Skeletal muscle satellite cell (primary cell): ENCODE measurements around the gene MGMT.

Experiments
- H3K27me3 ChIP-seq: 2 replicates; pipeline ENCODE4 v1.7.0; 2013; ENCODE audit warnings: low read length; ENCODE audit not compliant: control insufficient read depth, insufficient read depth
- H3K36me3 ChIP-seq: 2 replicates; pipeline ENCODE4 v1.7.0; 2013; ENCODE audit warnings: mild to moderate bottlenecking, control low read depth, low read length; ENCODE audit not compliant: insufficient read depth
- H3K4me1 ChIP-seq: 2 replicates; pipeline ENCODE4 v1.7.0; 2013; ENCODE audit warnings: low read length; ENCODE audit not compliant: control insufficient read depth, insufficient read depth
- H3K4me2 ChIP-seq: 2 replicates; pipeline ENCODE4 v1.7.0; 2013; ENCODE audit warnings: mild to moderate bottlenecking, low read length
- H3K4me3 ChIP-seq: 2 replicates; pipeline ENCODE4 v1.7.0; 2013; ENCODE audit warnings: low read length
- H3K9ac ChIP-seq: 2 replicates; pipeline ENCODE4 v1.7.0; 2013; ENCODE audit warnings: mild to moderate bottlenecking, low read depth, low read length, moderate library complexity
- H3K9me3 ChIP-seq: replicated peaks from 2 replicates; pipeline ENCODE4 v1.7.0; 2013; ENCODE audit warnings: mild to moderate bottlenecking, control low read depth, low read length

Gene MGMT

GRCh38 chr10:129514568-129515451 lies 47.8 kb downstream of the MGMT start:
- Histone ChIP-seq H3K36me3 (no peaks in the 10 kb centered on the region), H3K9ac (no peak overlapping the region), H3K4me1 (no peaks in the 10 kb centered on the region), H3K9me3 (no peaks in the 10 kb centered on the region), H3K27me3 (no peaks in the 10 kb centered on the region), H3K4me2 (no peak overlapping the region), H3K4me3 (no peak overlapping the region)

DNA sequence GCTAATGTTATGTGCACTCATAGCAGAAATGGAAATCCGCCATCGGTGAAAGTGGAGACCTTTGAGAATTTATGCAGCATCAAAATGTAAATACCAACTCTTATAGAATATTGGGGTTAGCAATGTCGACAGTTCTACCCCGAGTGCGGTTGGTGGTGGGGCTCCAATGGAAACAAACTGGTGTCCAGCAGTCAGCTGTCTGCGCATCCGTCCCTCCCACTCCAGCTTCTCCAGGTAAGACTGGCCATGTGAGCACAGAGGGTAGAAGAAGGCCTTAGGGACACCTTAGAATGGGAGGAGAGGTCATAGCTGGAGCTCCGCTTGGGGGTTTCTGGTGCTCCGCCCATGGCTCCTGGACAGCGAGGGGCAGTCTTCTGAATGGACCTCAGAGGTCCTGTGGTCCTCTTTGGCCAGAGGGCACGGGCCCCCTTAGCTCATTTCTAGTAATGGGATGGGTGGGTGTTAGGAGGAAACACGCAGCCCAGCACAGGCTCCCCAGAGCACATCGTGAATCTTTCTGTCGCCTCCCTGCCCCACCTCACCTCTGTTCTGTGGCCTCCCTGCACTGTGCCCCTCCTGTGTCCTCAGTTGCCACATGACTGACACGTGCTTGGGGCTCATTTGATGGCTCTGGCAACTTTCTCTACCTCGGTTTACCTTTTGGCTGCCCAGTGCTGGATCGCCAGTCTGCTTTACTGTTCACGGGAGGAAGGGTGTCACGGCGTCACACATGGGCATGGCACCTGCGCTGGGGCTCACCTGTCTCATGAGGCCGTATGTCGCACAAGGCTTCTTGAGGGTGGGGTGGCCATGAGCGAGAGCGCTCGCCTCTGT lies 50.0 kb downstream of the MGMT start:
- Histone ChIP-seq H3K27me3 (no peaks in the 10 kb centered on the region), H3K4me2 (no peak overlapping the region), H3K9ac (no peak overlapping the region), H3K9me3 (no peaks in the 10 kb centered on the region), H3K36me3 (no peaks in the 10 kb centered on the region), H3K4me3 (no peak overlapping the region), H3K4me1 (no peaks in the 10 kb centered on the region)

DNA sequence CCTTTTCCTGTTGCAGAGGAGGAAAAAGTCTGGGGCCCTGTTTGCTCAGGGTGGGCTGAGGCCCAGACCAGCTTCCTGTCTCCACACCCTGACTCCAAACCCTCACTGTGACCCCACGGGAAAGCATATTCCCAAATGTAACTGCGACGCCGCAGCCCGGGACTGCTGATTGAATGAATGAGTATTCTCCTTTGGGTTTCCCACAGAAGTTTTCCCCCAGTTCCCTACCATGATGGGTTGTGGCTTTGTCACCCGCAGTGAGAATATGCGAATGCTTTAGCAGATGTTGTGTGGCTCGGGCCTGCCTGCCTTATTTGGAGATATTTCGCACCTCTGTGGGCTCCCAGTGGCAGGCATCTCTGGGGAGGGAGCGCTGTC lies 50.6 kb downstream of the MGMT start:
- H3K4me1 ChIP-seq = no peaks in the 10 kb centered on the region
- H3K4me3 ChIP-seq = no peak overlapping the region
- no peaks in the 10 kb centered on the region for H3K9me3 ChIP-seq
- no peak overlapping the region for H3K9ac ChIP-seq
- no peaks in the 10 kb centered on the region for H3K27me3 ChIP-seq
- H3K36me3 ChIP-seq = no peaks in the 10 kb centered on the region
- no peak overlapping the region for H3K4me2 ChIP-seq

GRCh38 chr10:129518793-129519192 lies 51.8 kb downstream of the MGMT start:
- Histone ChIP-seq H3K9me3 (no peaks in the 10 kb centered on the region), H3K4me1 (no peaks in the 10 kb centered on the region), H3K27me3 (no peaks in the 10 kb centered on the region), H3K36me3 (no peaks in the 10 kb centered on the region), H3K4me3 (no peak overlapping the region), H3K9ac (no peak overlapping the region), H3K4me2 (no peak overlapping the region)

DNA sequence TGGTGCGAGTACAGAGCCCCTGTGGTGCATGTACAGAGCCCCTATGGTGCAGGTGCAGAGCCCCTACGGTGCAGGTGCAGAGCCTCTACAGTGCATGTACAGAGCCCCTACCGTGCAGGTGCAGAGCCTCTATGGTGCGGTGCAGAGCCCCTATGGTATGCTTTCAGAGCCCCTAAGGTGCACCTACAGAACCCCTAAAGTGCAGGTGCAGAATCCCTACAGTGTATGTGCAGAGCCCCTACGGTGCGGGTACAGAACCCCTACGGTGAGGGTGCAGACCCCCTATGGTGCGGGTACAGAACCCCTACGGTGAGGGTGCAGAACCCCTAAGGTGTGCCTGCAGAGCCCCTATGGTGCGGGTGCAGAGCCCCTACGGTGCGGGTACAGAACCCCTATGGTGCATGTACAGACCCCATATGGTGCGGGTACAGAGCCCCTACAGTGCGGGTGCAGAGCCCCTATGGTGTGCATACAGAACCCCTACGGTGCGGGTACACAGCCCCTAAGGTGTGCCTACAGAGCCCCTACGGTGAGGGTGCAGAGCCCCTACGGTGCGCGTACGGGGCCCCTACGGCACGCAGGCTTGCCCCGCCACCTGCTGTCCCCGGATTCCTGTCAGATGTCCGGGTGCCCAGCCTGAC lies 53.5 kb downstream of the MGMT start:
- Histone ChIP-seq H3K9me3 (no peaks in the 10 kb centered on the region), H3K27me3 (no peaks in the 10 kb centered on the region), H3K4me1 (peaks cover 5% of the 10 kb centered on the region), H3K4me2 (no peak overlapping the region), H3K9ac (no peak overlapping the region), H3K4me3 (no peak overlapping the region), H3K36me3 (no peaks in the 10 kb centered on the region)

DNA sequence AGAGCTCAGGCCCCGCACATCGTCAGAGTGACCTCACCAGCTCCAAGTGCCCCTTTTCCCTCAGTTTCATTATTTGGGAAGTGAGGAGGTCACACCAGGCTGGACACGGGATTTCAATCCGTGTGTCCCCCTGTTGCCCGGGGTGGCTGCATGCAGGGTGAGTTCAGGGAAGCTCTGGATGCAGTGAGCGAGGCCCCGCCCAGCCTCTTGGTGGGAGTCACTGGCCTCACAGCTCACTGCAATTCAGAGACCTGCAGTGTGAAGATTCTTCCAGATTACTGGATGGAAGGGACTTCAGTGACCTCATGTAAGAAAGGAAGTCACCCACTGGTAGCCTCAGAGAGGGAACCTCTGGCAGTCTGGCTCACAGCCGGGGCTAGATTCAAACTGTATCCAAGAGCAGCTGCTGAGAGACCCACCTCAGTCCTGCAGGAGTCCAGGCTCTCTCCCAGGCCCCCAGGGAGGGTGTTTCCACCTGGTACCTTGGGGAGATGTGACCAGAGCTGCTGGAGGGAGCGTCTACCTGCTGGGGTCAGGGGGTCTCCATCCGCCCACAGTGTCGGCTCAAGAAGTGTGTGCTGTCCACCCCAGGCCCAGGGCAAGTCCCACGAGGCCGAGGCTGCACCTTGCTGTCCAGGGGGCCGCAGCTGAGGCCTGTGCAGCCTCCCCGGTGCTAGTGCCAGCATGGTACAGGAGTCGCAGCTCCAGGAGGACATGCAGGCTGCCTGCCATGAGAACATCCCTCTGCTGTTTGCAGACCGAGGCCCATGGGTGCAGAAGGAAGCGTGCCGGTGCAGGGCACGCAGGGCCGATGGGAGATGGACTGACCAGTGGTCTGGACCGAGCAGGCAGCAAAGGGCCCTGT lies 54.4 kb downstream of the MGMT start:
- peaks cover 10% of the 10 kb centered on the region for H3K4me1 ChIP-seq
- no peak overlapping the region for H3K9ac ChIP-seq
- no peaks in the 10 kb centered on the region for H3K36me3 ChIP-seq
- H3K27me3 ChIP-seq = no peaks in the 10 kb centered on the region
- no peaks in the 10 kb centered on the region for H3K9me3 ChIP-seq
- H3K4me2 ChIP-seq = no peak overlapping the region
- no peak overlapping the region for H3K4me3 ChIP-seq

- no peak overlapping the region for H3K9ac ChIP-seq
- H3K4me1 ChIP-seq = peaks cover 10% of the 10 kb centered on the region
- no peak overlapping the region for H3K4me3 ChIP-seq
- no peaks in the 10 kb centered on the region for H3K36me3 ChIP-seq
- no peaks in the 10 kb centered on the region for H3K9me3 ChIP-seq
- H3K4me2 ChIP-seq = no peak overlapping the region
- no peaks in the 10 kb centered on the region for H3K27me3 ChIP-seq
These were observed 55.1 kb downstream of the MGMT start for GRCh38 chr10:129522041-129522585.

DNA sequence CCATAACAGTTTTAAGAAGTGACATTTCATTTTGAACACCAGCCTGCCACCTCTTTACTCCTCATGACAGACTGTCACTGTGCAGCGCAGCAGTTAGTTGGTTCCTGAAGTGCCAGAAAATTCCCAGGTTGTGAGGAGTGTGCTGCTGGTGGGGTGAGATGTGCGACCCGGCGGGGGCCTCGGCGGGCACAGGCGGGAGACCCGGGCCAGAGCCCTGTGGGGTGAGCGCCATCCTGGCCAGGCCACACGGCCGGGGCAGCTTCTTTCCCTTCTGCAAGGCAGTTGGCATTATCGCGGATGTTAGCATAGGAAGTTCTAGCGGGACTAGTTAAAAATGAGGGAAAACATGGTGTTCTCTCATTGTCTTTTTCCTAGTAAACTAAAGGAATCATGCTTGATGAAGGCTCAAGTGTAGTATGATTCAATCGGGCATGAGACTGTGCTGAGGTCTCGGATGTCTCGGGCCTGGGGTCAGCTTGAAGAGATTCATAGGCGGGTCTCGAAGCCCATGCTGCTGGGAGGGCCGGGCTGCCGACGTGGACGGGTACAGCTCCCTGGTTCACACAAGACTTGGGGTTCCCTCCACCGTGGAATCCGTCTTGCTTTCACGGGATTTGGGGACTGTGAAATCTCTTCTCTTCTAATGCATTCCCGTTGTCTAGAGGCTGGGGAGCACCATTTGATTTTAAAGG lies 56.1 kb downstream of the MGMT start:
- Histone ChIP-seq H3K4me3 (no peak overlapping the region), H3K9me3 (no peaks in the 10 kb centered on the region), H3K27me3 (no peaks in the 10 kb centered on the region), H3K36me3 (no peaks in the 10 kb centered on the region), H3K9ac (no peak overlapping the region), H3K4me1 (peaks cover 16% of the 10 kb centered on the region), H3K4me2 (no peak overlapping the region)

DNA sequence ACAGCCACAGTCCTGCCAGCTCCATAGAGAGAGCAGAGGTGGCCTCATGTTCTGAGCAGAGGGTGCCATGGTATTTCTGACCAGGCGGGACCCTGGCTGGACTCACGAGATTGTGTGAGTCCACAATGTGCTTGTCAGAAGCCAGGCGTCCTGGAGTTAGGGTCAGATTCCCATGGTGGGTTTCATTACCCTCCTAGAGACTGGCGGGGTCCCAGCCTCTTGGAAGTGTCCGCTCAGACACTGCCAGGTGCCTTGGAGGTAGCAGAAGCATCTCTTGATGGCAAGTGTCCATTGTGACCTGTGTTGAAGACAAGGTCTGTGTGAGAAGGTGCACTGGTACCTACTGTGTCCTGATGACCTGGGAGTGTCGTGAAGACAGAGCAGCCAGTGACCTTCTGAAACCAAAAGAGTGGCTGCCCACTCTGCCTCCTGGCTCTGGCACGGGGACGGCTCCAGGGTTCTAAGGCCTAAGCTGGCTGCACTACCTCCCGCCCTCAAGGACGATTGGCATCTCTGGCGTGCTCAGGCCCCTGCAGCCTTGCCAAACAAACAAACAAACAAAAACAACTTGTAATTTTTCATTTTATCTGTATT lies 56.8 kb downstream of the MGMT start:
- H3K4me2 ChIP-seq = no peak overlapping the region
- H3K4me1 ChIP-seq = peaks cover 17% of the 10 kb centered on the region
- H3K27me3 ChIP-seq = no peaks in the 10 kb centered on the region
- no peaks in the 10 kb centered on the region for H3K9me3 ChIP-seq
- no peak overlapping the region for H3K4me3 ChIP-seq
- no peaks in the 10 kb centered on the region for H3K36me3 ChIP-seq
- H3K9ac ChIP-seq = no peak overlapping the region

GRCh38 chr10:129524936-129525335 lies 57.9 kb downstream of the MGMT start:
- no peak overlapping the region for H3K9ac ChIP-seq
- H3K4me3 ChIP-seq = no peak overlapping the region
- no peaks in the 10 kb centered on the region for H3K27me3 ChIP-seq
- peak overlapping the region; percentile 73 for H3K4me2 ChIP-seq
- H3K9me3 ChIP-seq = no peaks in the 10 kb centered on the region
- peaks cover 17% of the 10 kb centered on the region for H3K4me1 ChIP-seq
- no peaks in the 10 kb centered on the region for H3K36me3 ChIP-seq
